ENCODE measurements around the gene KEAP1. TPM values are rescaled to one million over a fixed set of nuclear protein-coding genes. Genes with fewer than 3 reads are reported as not detected.

The KEAP1 gene
- total and polyA plus RNA-seq, 2 of the 13 experiments (the other 11 are each of a cell fraction or from before 2014, with no cell fraction given): 56.7 to 72.9 TPM

DNA sequence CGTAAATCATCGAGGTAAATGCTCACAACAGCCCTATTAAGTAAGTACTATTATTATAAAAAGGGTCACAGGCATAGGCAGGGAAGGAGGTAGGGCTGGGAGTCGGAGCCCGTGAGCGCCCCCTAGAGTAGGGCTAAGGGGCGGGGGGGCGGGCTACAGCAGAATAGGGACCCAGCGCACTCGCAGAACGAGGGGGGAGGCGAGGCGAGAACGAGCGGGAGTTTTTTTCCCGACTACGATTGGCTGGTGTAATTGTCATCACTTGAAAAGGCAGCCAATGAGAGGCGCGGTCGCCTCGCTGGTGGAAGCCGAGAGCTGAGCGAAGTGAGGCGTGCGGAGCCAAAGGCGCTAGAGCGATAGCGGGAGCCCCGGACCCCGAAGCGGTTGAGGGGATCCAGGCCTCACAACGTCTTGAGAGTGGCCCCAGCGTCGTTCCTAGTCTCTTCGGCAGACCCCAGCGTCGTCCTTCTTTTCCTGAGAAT lies 24.2 kb downstream of the KEAP1 start (continued):
- TF ChIP-seq, protein P1, sequence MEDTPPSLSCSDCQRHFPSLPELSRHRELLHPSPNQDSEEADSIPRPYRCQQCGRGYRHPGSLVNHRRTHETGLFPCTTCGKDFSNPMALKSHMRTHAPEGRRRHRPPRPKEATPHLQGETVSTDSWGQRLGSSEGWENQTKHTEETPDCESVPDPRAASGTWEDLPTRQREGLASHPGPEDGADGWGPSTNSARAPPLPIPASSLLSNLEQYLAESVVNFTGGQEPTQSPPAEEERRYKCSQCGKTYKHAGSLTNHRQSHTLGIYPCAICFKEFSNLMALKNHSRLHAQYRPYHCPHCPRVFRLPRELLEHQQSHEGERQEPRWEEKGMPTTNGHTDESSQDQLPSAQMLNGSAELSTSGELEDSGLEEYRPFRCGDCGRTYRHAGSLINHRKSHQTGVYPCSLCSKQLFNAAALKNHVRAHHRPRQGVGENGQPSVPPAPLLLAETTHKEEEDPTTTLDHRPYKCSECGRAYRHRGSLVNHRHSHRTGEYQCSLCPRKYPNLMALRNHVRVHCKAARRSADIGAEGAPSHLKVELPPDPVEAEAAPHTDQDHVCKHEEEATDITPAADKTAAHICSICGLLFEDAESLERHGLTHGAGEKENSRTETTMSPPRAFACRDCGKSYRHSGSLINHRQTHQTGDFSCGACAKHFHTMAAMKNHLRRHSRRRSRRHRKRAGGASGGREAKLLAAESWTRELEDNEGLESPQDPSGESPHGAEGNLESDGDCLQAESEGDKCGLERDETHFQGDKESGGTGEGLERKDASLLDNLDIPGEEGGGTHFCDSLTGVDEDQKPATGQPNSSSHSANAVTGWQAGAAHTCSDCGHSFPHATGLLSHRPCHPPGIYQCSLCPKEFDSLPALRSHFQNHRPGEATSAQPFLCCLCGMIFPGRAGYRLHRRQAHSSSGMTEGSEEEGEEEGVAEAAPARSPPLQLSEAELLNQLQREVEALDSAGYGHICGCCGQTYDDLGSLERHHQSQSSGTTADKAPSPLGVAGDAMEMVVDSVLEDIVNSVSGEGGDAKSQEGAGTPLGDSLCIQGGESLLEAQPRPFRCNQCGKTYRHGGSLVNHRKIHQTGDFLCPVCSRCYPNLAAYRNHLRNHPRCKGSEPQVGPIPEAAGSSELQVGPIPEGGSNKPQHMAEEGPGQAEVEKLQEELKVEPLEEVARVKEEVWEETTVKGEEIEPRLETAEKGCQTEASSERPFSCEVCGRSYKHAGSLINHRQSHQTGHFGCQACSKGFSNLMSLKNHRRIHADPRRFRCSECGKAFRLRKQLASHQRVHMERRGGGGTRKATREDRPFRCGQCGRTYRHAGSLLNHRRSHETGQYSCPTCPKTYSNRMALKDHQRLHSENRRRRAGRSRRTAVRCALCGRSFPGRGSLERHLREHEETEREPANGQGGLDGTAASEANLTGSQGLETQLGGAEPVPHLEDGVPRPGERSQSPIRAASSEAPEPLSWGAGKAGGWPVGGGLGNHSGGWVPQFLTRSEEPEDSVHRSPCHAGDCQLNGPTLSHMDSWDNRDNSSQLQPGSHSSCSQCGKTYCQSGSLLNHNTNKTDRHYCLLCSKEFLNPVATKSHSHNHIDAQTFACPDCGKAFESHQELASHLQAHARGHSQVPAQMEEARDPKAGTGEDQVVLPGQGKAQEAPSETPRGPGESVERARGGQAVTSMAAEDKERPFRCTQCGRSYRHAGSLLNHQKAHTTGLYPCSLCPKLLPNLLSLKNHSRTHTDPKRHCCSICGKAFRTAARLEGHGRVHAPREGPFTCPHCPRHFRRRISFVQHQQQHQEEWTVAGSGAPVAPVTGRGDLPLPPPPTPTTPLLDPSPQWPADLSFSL (CRISPR knock-in tag; IDR thresholded peaks at IDR 0.05): no peak
- TF ChIP-seq NFYB (CRISPR knock-in tag; IDR thresholded peaks at IDR 0.05) (peak; percentile 65), NFYC (CRISPR knock-in tag; IDR thresholded peaks at IDR 0.05) (peak; percentile 70), NCOA1 (CRISPR knock-in tag; IDR thresholded peaks at IDR 0.05) (no peak), ZNF510 (CRISPR knock-in tag; IDR thresholded peaks at IDR 0.05; ENCODE audit: low read depth) (no peak), SP2 (CRISPR knock-in tag; IDR thresholded peaks at IDR 0.05) (peak; percentile 42), BRCA1 (CRISPR knock-in tag; IDR thresholded peaks at IDR 0.05) (no peak)
- TF ChIP-seq, protein P2, sequence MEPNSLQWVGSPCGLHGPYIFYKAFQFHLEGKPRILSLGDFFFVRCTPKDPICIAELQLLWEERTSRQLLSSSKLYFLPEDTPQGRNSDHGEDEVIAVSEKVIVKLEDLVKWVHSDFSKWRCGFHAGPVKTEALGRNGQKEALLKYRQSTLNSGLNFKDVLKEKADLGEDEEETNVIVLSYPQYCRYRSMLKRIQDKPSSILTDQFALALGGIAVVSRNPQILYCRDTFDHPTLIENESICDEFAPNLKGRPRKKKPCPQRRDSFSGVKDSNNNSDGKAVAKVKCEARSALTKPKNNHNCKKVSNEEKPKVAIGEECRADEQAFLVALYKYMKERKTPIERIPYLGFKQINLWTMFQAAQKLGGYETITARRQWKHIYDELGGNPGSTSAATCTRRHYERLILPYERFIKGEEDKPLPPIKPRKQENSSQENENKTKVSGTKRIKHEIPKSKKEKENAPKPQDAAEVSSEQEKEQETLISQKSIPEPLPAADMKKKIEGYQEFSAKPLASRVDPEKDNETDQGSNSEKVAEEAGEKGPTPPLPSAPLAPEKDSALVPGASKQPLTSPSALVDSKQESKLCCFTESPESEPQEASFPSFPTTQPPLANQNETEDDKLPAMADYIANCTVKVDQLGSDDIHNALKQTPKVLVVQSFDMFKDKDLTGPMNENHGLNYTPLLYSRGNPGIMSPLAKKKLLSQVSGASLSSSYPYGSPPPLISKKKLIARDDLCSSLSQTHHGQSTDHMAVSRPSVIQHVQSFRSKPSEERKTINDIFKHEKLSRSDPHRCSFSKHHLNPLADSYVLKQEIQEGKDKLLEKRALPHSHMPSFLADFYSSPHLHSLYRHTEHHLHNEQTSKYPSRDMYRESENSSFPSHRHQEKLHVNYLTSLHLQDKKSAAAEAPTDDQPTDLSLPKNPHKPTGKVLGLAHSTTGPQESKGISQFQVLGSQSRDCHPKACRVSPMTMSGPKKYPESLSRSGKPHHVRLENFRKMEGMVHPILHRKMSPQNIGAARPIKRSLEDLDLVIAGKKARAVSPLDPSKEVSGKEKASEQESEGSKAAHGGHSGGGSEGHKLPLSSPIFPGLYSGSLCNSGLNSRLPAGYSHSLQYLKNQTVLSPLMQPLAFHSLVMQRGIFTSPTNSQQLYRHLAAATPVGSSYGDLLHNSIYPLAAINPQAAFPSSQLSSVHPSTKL (CRISPR knock-in tag; IDR thresholded peaks at IDR 0.05): no peak
- TF ChIP-seq, protein P3, sequence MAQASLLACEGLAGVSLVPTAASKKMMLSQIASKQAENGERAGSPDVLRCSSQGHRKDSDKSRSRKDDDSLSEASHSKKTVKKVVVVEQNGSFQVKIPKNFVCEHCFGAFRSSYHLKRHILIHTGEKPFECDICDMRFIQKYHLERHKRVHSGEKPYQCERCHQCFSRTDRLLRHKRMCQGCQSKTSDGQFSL (CRISPR knock-in tag; IDR thresholded peaks at IDR 0.05): peak; percentile 69; the same call in 1 of the 2 replicates

Measured in HepG2 (cell line).